GM12801 (cell line): ENCODE measurements around the gene CDC37L1.

Experiments used
- CTCF ChIP-seq: IDR thresholded peaks from one replicate; pipeline ENCODE4 v1.5.1; 2011; ENCODE audit warnings: control low read depth; ENCODE audit not compliant: insufficient read length; ENCODE audit errors: extremely low read depth

Gene CDC37L1

GRCh38 chr9:4679268-4680172 lies at the start of gene CDC37L1:
Gene CDC37L1 (plus strand): TSS chr9:4679569. CDS start chr9:4679768, 199 bp downstream.
- TF ChIP-seq CTCF: no peak

GRCh38 chr9:4630836-4631235 lies 48.5 kb upstream of the CDC37L1 start:
- TF ChIP-seq CTCF: no peak

- no peak for TF ChIP-seq CTCF
Measured at GRCh38 chr9:4638968-4639367, 40.4 kb upstream of the CDC37L1 start.

GRCh38 chr9:4639420-4639819 lies 39.9 kb upstream of the CDC37L1 start:
- TF ChIP-seq CTCF: no peak

- TF ChIP-seq CTCF: no peak
Measured at GRCh38 chr9:4640027-4640426, 39.3 kb upstream of the CDC37L1 start.

GRCh38 chr9:4642351-4642750 lies 37.0 kb upstream of the CDC37L1 start:
- no peak for TF ChIP-seq CTCF

- no peak for TF ChIP-seq CTCF
Measured at GRCh38 chr9:4654084-4654483, 25.3 kb upstream of the CDC37L1 start.
